ENCODE measurements around the gene ADCY2. TPM values are rescaled to one million over a fixed set of nuclear protein-coding genes. Genes with fewer than 3 reads are reported as not detected.

ADCY2 gene
- polyA plus RNA-seq, 1 experiment, result not detected

DNA sequence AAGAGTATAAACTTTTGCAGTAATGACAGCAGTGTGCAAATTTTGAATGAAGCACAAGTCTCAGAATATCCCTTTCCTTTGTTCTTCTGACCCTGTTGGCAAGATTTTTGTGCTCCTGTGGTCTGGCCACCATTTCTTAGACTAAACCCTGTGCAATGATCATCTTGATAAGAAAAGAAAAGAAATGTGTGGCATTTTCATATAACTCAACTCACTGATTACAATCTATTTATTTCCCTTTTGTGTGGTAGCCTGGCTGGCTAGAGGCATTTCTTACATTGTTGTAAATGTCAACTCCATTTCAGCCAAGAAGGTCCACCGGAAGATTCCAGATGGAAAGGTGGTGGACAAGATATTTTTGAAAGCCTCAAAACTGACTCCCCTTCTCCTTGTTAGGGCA, 41.9 kb downstream of the ADCY2 start:
- ChIA-PET POLR2A (no interaction called here), CTCF (no interaction called here)
- DNase-seq (ENCODE audit: low read depth, low spot score), result no peak
- no peak for TF ChIP-seq CTCF (IDR thresholded peaks at IDR 0.05; ENCODE audit: low read depth, low read length)
- Histone ChIP-seq H3K27ac (ENCODE audit: low read depth, low read length) (no peak overlapping the region), H3K27me3 (ENCODE audit: control insufficient read depth, insufficient read depth, low read length) (no peaks in the 10 kb centered on the region), H3K9me3 (ENCODE audit: control insufficient read depth, insufficient read depth, low read length) (peaks cover 17% of the 10 kb centered on the region), H3K4me3 (ENCODE audit: low read depth, low read length) (no peak overlapping the region)

DNA sequence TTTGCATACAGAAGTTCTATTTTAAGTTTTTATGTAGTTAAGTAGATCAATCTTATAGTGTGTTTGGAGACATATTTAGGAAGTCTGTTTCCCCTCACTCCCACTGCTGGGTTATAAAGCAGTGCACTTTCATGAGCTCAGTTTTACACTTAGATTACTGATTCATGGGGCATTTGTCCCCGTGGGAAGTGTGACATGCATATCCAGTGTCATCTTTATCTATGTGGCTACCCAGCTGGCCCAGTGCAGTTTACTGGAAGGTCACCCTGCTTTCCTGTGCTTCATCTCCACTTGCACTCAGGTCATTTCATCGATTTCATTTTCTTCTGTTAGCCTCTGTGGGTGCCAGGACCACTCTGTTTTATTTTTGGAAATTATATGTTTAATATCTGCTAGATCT, 49.1 kb downstream of the ADCY2 start:
- CTCF ChIA-PET, result no interaction called here
- peaks cover 20% of the 10 kb centered on the region for H3K9me3 ChIP-seq (ENCODE audit: control insufficient read depth, insufficient read depth, low read length)

GRCh38 chr5:7445831-7446230, 49.9 kb downstream of the ADCY2 start:
- DNase-seq (ENCODE audit: low read depth, low spot score), result no peak
- no peak overlapping the region for H3K27ac ChIP-seq (ENCODE audit: low read depth, low read length)
- H3K27me3 ChIP-seq (ENCODE audit: control insufficient read depth, insufficient read depth, low read length), result no peaks in the 10 kb centered on the region
- CTCF ChIA-PET, result no interaction called here
- no peak for TF ChIP-seq CTCF (IDR thresholded peaks at IDR 0.05; ENCODE audit: low read depth, low read length)
- peaks cover 18% of the 10 kb centered on the region for H3K9me3 ChIP-seq (ENCODE audit: control insufficient read depth, insufficient read depth, low read length)
- H3K4me3 ChIP-seq (ENCODE audit: low read depth, low read length), result no peak overlapping the region
- POLR2A ChIA-PET, result no interaction called here

More for the DNA sequence above, 49.1 kb downstream of the ADCY2 start:
- no peak overlapping the region for H3K27ac ChIP-seq (ENCODE audit: low read depth, low read length)
- no peak overlapping the region for H3K4me3 ChIP-seq (ENCODE audit: low read depth, low read length)
- DNase-seq (ENCODE audit: low read depth, low spot score), result no peak
- TF ChIP-seq CTCF (IDR thresholded peaks at IDR 0.05; ENCODE audit: low read depth, low read length), result no peak
- POLR2A ChIA-PET, result no interaction called here
- H3K27me3 ChIP-seq (ENCODE audit: control insufficient read depth, insufficient read depth, low read length), result no peaks in the 10 kb centered on the region

GRCh38 chr5:7446913-7447312, 51.0 kb downstream of the ADCY2 start:
- POLR2A ChIA-PET, result no interaction called here
- DNase-seq (ENCODE audit: low read depth, low spot score), result no peak
- TF ChIP-seq CTCF (IDR thresholded peaks at IDR 0.05; ENCODE audit: low read depth, low read length), result no peak
- Histone ChIP-seq H3K4me3 (ENCODE audit: low read depth, low read length) (no peak overlapping the region), H3K27me3 (ENCODE audit: control insufficient read depth, insufficient read depth, low read length) (no peaks in the 10 kb centered on the region), H3K27ac (ENCODE audit: low read depth, low read length) (no peak overlapping the region), H3K9me3 (ENCODE audit: control insufficient read depth, insufficient read depth, low read length) (peaks cover 16% of the 10 kb centered on the region)
- CTCF ChIA-PET, result no interaction called here

GRCh38 chr5:7453947-7454346, 58.0 kb downstream of the ADCY2 start:
- H3K9me3 ChIP-seq (ENCODE audit: control insufficient read depth, insufficient read depth, low read length), result peaks cover 10% of the 10 kb centered on the region
- no peaks in the 10 kb centered on the region for H3K27me3 ChIP-seq (ENCODE audit: control insufficient read depth, insufficient read depth, low read length)
- CTCF ChIA-PET, result no interaction called here
- no peak overlapping the region for H3K4me3 ChIP-seq (ENCODE audit: low read depth, low read length)
- DNase-seq (ENCODE audit: low read depth, low spot score), result no peak
- POLR2A ChIA-PET, result no interaction called here
- TF ChIP-seq CTCF (IDR thresholded peaks at IDR 0.05; ENCODE audit: low read depth, low read length), result no peak
- H3K27ac ChIP-seq (ENCODE audit: low read depth, low read length), result no peak overlapping the region
